ENCODE data around the gene UIMC1. TPM values are rescaled to one million over a fixed set of nuclear protein-coding genes. Genes with fewer than 3 reads are reported as not detected.

The UIMC1 gene
- total RNA-seq, 1 experiment from 2014 or later, result 53.0 TPM

DNA sequence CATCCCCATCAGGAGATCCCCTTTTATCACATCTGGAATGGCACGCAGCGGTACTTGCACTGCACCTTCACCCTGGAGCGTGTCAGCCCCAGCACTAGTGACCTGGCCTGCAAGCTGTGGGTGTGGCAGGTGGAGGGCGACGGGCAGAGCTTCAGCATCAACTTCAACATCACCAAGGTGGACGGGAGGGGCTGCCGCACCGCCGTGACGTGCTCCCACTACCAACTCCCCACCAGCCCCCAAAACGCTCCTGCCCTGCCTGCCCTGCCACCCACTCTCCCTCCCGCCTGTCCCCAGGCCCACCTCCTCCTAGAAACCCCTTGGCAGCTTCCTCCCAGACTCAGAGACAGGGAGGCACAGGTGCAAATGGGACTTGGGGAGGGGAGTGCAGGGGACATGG lies 128.1 kb downstream of the UIMC1 start:
- no peak overlapping the region for H3T11ph ChIP-seq (ENCODE audit: low read length)
- no peak overlapping the region for H3K14ac ChIP-seq (ENCODE audit: insufficient read depth, low read length)
- peaks cover 3% of the 10 kb centered on the region for H3K27me3 Mint-ChIP-seq (ENCODE audit: low read depth)
- H3K18ac ChIP-seq (ENCODE audit: insufficient read length, low read depth, low read length), result no peak overlapping the region
- no peak overlapping the region for H3K27ac ChIP-seq (ENCODE audit: insufficient read length, low read depth, low read length)
- no peaks in the 10 kb centered on the region for H4K20me1 ChIP-seq (ENCODE audit: control insufficient read depth, insufficient read depth, insufficient read length)
- no peak overlapping the region for H2BK5ac ChIP-seq (ENCODE audit: insufficient read length, low read length)
- H3K36me3 Mint-ChIP-seq (ENCODE audit: insufficient read depth in 1 of 3, low read depth in 3 of 3), result no peaks in the 10 kb centered on the region; a peak in 1 of 7 replicates
- H3K9me3 Mint-ChIP-seq, result no peaks in the 10 kb centered on the region
- H3K9me3 ChIP-seq (ENCODE audit: control insufficient read depth, low read depth, low read length), result no peaks in the 10 kb centered on the region
- H3K4me1 ChIP-seq (ENCODE audit: insufficient read depth, low read length), result no peaks in the 10 kb centered on the region
- H4K8ac ChIP-seq (replicated peaks; ENCODE audit: insufficient read length, low read depth, low read length), result no peak overlapping the region
- H3K27ac Mint-ChIP-seq, result peak overlapping the region in 2 of 3 experiments; percentile 84 to 91; a peak in 2 of 7 replicates
- H2AK5ac ChIP-seq (ENCODE audit: insufficient read length, low read length), result no peak overlapping the region
- no peak overlapping the region for H3K4me2 ChIP-seq (ENCODE audit: insufficient read depth, insufficient read length, low read length)
- TF ChIP-seq, protein P1, sequence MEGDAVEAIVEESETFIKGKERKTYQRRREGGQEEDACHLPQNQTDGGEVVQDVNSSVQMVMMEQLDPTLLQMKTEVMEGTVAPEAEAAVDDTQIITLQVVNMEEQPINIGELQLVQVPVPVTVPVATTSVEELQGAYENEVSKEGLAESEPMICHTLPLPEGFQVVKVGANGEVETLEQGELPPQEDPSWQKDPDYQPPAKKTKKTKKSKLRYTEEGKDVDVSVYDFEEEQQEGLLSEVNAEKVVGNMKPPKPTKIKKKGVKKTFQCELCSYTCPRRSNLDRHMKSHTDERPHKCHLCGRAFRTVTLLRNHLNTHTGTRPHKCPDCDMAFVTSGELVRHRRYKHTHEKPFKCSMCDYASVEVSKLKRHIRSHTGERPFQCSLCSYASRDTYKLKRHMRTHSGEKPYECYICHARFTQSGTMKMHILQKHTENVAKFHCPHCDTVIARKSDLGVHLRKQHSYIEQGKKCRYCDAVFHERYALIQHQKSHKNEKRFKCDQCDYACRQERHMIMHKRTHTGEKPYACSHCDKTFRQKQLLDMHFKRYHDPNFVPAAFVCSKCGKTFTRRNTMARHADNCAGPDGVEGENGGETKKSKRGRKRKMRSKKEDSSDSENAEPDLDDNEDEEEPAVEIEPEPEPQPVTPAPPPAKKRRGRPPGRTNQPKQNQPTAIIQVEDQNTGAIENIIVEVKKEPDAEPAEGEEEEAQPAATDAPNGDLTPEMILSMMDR (conservative IDR thresholded peaks at IDR 0.05), result no peak
- no CpG with 5 or more reads among the region's 12 CpGs for WGBS (ENCODE audit: extremely low coverage, insufficient read length, low lambda C conversion rate)
- no peak overlapping the region for H4K5ac ChIP-seq (ENCODE audit: insufficient read length, low read depth, low read length)
- H3K79me1 ChIP-seq (ENCODE audit: insufficient read depth, low read depth, low read length, poor library complexity, severe bottlenecking), result no peaks in the 10 kb centered on the region
- DNase-seq, result no peak
- H4K91ac ChIP-seq (ENCODE audit: insufficient read length, low read depth, low read length), result no peak overlapping the region
- peaks cover 2 to 14% of the 10 kb centered on the region in 2 experiments; a peak in 3 of 4 replicates for H3K4me1 Mint-ChIP-seq
- H2BK120ac ChIP-seq (ENCODE audit: low read depth, low read length, poor library complexity, severe bottlenecking), result no peak overlapping the region
- no peaks in the 10 kb centered on the region for H3K79me2 ChIP-seq (ENCODE audit: insufficient read depth, low read length)
- no peak overlapping the region for H3K4ac ChIP-seq (ENCODE audit: low read depth, low read length)
- H3K56ac ChIP-seq (ENCODE audit: insufficient read length, low read depth, low read length), result no peak overlapping the region
- H2BK15ac ChIP-seq (ENCODE audit: low read depth, low read length), result no peak overlapping the region
- no peak overlapping the region for H3K23ac ChIP-seq (ENCODE audit: insufficient read length, low read depth, low read length)
- no peak overlapping the region for H2BK20ac ChIP-seq (ENCODE audit: low read depth, low read length, poor library complexity, severe bottlenecking)
- no peak overlapping the region for H3K4me3 Mint-ChIP-seq
- H3K27me3 ChIP-seq (ENCODE audit: insufficient read depth, low read length), result no peaks in the 10 kb centered on the region
- no peak overlapping the region for H2AFZ ChIP-seq (ENCODE audit: low read length)
- no peak overlapping the region for H3K9ac ChIP-seq (ENCODE audit: extremely low read depth, insufficient read length, low read length)
- no peaks in the 10 kb centered on the region for H3K23me2 ChIP-seq (ENCODE audit: insufficient read length, low read depth, low read length, poor library complexity, severe bottlenecking)
- no peak overlapping the region for H2BK12ac ChIP-seq (ENCODE audit: insufficient read length, low read depth, low read length)

All from H9 (cell line).